Sigmoid colon (tissue), 4 donors: ENCODE data around the gene NUDT21.

ENCODE experiments used
- POLR2A ChIP-seq, 2 donors: fragments of 450-650 bp; IDR thresholded peaks; one replicate each; pipeline ENCODE4 v1.6.1; 2016; ENCODE audit warnings: antibody characterized with exemption in 2 of 2, mild to moderate bottlenecking in 2 of 2, moderate library complexity in 2 of 2
- POLR2AphosphoS5 ChIP-seq, 4 donors: sonication (generic); formaldehyde crosslinking; IDR thresholded peaks; one replicate each; pipeline ENCODE4 v1.6.1; 2017; ENCODE audit warnings: antibody characterized with exemption in 4 of 4
- TF ChIP-seq, protein P1 (sequence below), 4 experiments: fragments of 450-650 bp in 3 of 4; fragments of 200-600 bp in 1 of 4; IDR thresholded peaks; one replicate each; pipeline ENCODE4 v1.5.1; 2016 to 2019; ENCODE audit warnings: antibody characterized with exemption in 4 of 4, mild to moderate bottlenecking in 3 of 4, moderate library complexity in 2 of 4

DNA sequence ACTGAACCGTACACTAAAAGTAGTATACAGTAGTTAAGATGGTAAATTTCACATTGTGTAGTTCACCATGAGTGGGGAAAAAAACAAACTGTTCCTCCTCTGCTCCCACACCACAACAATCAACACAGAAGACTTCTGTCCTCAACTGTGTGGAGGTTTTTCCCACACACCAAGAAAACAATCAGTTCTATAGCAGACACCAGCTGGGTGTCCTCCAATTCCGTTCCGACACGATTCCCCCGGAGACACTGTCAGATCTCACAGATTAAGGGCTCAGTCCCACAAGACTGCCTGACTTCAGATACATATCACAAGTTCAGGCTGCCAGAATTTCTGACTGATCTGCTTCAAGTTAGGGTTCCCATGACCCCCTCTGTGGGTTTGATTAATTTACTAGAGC is 36.9 kb upstream of the NUDT21 start:
- TF ChIP-seq, protein P1, sequence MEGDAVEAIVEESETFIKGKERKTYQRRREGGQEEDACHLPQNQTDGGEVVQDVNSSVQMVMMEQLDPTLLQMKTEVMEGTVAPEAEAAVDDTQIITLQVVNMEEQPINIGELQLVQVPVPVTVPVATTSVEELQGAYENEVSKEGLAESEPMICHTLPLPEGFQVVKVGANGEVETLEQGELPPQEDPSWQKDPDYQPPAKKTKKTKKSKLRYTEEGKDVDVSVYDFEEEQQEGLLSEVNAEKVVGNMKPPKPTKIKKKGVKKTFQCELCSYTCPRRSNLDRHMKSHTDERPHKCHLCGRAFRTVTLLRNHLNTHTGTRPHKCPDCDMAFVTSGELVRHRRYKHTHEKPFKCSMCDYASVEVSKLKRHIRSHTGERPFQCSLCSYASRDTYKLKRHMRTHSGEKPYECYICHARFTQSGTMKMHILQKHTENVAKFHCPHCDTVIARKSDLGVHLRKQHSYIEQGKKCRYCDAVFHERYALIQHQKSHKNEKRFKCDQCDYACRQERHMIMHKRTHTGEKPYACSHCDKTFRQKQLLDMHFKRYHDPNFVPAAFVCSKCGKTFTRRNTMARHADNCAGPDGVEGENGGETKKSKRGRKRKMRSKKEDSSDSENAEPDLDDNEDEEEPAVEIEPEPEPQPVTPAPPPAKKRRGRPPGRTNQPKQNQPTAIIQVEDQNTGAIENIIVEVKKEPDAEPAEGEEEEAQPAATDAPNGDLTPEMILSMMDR (IDR thresholded peaks at IDR 0.05): no peak
- no peak for TF ChIP-seq POLR2A (IDR thresholded peaks at IDR 0.05)
- TF ChIP-seq POLR2AphosphoS5 (IDR thresholded peaks at IDR 0.05): no peak
